ENCODE data around the gene TAMM41.
A peak's percentile ranks its signal among the peaks of the same experiment; 100 is the strongest.

Gene TAMM41

DNA sequence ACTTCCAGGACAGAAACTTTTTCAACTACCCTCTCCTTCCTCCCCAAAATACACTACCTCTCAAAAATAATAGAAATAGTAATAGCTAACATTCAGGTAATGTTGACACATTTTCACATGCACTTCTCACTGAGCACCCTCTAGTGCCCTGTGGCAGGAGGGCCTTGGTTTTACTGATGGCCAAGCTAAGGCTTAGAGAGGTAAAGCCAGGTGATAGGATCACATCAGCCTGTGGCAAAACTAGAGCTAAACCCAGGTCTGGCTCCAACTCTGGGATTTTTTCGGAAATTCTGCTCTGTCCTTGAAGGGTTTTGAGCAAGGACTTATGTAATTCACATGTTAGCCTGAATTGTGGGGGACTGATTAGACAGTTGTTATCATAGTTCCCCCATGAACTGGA is 922 bp upstream of the TAMM41 start:
- Histone ChIP-seq H3K36me3 (ENCODE audit: insufficient read depth, low read length) (peaks cover 5% of the 10 kb centered on the region; the same call in 1 of the 2 replicates), H3K4me3 (no peak overlapping the region), H3K9ac (ENCODE audit: insufficient read length) (no peak overlapping the region), H3K27ac (no peak overlapping the region), H3K9me3 (ENCODE audit: low read depth, low read length) (no peaks in the 10 kb centered on the region)
- no peak for DNase-seq (ENCODE audit: low read depth, low spot score)
- TF ChIP-seq FOXP2 (optimal IDR thresholded peaks at IDR 0.05; ENCODE audit: control extremely low read depth, extremely low read length, insufficient read depth) (no peak), EZH2 (IDR thresholded peaks at IDR 0.05) (no peak), POLR2AphosphoS5 (IDR thresholded peaks at IDR 0.05; ENCODE audit: borderline replicate concordance, low read depth, low read length) (no peak)

DNA sequence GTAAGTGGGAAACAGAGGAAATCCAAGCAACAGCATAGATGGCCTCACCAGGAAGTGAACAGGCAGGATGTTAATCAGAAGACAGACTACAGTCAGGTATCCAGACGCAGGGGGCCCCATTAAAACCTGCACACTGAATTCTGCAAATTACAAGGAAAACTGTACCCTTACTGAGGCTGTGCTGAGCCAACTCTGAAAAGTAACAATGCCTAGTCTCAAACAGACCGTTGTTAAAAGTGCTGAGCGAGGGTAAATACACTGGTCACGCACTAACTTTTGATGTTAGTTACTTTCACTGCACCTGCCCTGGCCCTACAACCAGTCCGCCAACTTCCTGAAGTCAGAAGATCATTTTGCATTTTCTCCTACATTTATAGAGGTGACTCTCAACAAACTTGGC is 1.0 kb downstream of the TAMM41 start:
- no peaks in the 10 kb centered on the region for H3K9me3 ChIP-seq (ENCODE audit: low read depth, low read length)
- no peak for DNase-seq (ENCODE audit: low read depth, low spot score)

DNA sequence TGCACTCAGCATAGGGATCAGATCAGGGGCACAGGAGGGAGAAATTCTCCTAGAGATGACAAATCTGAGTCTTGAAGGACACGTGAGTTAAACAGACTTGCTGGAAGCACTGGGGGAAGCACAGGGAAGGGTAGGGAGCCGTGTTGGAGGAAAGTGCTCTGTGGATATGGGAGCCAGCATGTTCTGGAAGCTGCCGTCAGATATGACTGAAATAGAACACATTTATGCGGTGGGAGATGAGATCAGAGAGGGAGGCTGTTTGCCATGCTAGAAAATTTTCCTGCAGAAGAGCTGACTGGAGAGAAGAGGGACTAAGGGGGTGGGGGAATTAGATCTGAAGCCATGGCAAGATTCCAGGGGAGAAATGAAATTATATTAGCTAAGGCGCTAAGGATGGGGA is 1.8 kb downstream of the TAMM41 start:
- Histone ChIP-seq H3K27ac (no peak overlapping the region), H3K4me3 (no peak overlapping the region), H3K9ac (ENCODE audit: insufficient read length) (no peak overlapping the region), H3K36me3 (ENCODE audit: insufficient read depth, low read length) (peaks cover 6% of the 10 kb centered on the region; the same call in 1 of the 2 replicates), H3K9me3 (ENCODE audit: low read depth, low read length) (no peaks in the 10 kb centered on the region)
- no peak for DNase-seq (ENCODE audit: low read depth, low spot score)
- TF ChIP-seq FOXP2 (optimal IDR thresholded peaks at IDR 0.05; ENCODE audit: control extremely low read depth, extremely low read length, insufficient read depth) (no peak), EZH2 (IDR thresholded peaks at IDR 0.05) (no peak), POLR2AphosphoS5 (IDR thresholded peaks at IDR 0.05; ENCODE audit: borderline replicate concordance, low read depth, low read length) (no peak)

More for the DNA sequence above, 1.0 kb downstream of the TAMM41 start:
- peak overlapping the region; percentile 82 for H3K9ac ChIP-seq (ENCODE audit: insufficient read length)
- H3K4me3 ChIP-seq = peak overlapping the region; percentile 90
- no peak overlapping the region for H3K27ac ChIP-seq
- peaks cover 6% of the 10 kb centered on the region; the same call in 1 of the 2 replicates for H3K36me3 ChIP-seq (ENCODE audit: insufficient read depth, low read length)
- no peak for TF ChIP-seq EZH2 (IDR thresholded peaks at IDR 0.05)
- TF ChIP-seq POLR2AphosphoS5 (IDR thresholded peaks at IDR 0.05; ENCODE audit: borderline replicate concordance, low read depth, low read length) = no peak
- TF ChIP-seq FOXP2 (optimal IDR thresholded peaks at IDR 0.05; ENCODE audit: control extremely low read depth, extremely low read length, insufficient read depth) = no peak

DNA sequence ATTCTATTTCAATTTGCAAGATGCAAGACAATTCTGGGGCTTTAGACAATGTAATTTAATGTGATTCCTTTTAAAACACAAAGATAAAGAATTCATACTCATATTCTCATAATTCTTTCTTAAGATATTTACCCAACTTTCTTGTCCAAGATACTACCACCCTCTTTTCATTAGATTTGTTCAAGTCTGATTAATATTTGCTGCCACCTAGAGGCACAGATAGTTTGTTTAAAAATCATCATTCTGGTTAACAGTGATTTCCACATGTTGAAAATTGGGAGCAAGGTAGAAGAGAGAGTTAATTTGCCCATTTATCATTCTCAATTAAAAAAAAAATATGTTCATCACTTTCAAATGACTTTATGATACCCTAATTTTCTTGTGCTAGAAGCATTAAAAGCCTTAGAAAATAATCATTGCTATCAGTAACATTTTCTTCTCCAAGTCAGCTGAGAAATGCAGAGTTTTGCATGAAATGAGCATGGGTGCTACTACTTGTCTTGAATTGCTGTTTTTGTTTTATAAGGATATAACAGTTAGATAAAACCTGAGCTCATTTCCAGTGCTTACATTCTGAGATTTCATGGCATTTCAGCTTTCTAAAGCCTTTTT is 11.6 kb downstream of the TAMM41 start:
- H3K9me3 ChIP-seq (ENCODE audit: low read depth, low read length) = no peaks in the 10 kb centered on the region
- H3K9ac ChIP-seq (ENCODE audit: insufficient read length) = no peak overlapping the region
- peaks cover 13% of the 10 kb centered on the region; the same call in 1 of the 2 replicates for H3K36me3 ChIP-seq (ENCODE audit: insufficient read depth, low read length)
- no peak for DNase-seq (ENCODE audit: low read depth, low spot score)
- no peak overlapping the region for H3K27ac ChIP-seq
- TF ChIP-seq POLR2AphosphoS5 (IDR thresholded peaks at IDR 0.05; ENCODE audit: borderline replicate concordance, low read depth, low read length) (no peak), EZH2 (IDR thresholded peaks at IDR 0.05) (no peak), FOXP2 (optimal IDR thresholded peaks at IDR 0.05; ENCODE audit: control extremely low read depth, extremely low read length, insufficient read depth) (no peak)
- H3K4me3 ChIP-seq = no peak overlapping the region

DNA sequence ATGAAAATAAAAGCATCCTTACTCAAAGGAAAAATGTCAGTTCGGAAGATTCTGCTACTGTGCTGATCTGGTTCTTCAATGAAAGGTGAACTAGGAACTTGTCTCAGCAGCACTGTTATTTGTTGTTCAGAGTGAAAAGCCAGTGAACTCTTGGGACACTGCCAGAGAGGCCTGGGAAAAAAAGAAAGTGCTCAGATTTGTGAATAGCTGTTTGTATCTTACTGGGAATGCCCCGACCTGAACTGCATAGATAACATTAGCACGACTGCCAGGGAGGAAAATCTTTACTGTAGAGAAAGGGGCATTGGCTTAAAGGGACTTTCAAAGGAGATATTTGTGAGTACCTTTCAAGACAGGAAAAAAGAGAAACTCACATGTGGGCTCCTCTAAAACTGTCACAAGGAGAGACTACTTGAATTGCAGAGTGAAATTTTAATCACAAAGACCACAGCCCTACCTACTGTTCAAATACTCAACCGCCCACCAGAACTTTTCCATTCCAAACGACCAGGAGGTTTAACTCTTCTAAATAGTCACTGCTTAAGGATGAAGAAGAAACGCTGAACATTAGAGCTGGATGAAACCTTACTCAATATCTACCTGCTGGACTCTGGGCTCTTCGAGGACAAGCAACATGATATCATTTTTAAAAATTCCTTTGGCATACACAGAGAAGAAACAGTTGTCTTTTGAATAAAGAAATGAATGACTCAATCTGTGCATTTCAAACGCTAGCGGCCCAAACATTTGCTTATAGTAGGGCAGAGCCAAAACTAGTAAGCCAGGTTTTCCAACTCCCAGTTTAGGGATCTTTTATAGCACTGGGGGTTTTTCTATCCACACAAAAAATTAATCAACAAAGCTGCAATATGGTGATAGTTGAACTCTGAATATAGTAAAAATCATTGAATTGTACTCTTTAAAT is 13.4 kb downstream of the TAMM41 start:
- no peak for DNase-seq (ENCODE audit: low read depth, low spot score)
- Histone ChIP-seq H3K4me3 (no peak overlapping the region), H3K27ac (no peak overlapping the region), H3K9me3 (ENCODE audit: low read depth, low read length) (no peaks in the 10 kb centered on the region), H3K36me3 (ENCODE audit: insufficient read depth, low read length) (peaks cover 7% of the 10 kb centered on the region; the same call in 1 of the 2 replicates), H3K9ac (ENCODE audit: insufficient read length) (no peak overlapping the region)
- TF ChIP-seq FOXP2 (optimal IDR thresholded peaks at IDR 0.05; ENCODE audit: control extremely low read depth, extremely low read length, insufficient read depth) (no peak), EZH2 (IDR thresholded peaks at IDR 0.05) (no peak), POLR2AphosphoS5 (IDR thresholded peaks at IDR 0.05; ENCODE audit: borderline replicate concordance, low read depth, low read length) (no peak)

DNA sequence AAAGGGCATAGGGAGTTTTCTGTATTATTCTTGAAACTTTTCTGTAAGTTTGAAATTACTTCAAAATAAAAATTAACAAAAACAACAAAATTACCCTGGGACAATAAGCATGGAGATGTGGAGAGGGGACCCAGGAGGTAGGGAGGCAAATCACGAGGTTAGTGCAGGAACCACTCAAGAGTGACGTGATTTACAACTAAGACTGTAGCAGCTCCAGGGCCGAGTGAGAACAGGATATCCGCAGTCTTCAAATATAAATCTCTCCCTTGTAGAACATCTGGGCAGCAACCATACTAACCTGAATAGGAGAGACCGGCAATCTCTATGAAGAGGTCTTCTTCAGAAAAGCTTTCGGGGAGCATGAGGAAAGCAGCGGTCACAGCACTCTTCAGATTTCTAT is 17.3 kb downstream of the TAMM41 start:
- no peak for DNase-seq (ENCODE audit: low read depth, low spot score)
- no peak overlapping the region for H3K9ac ChIP-seq (ENCODE audit: insufficient read length)
- TF ChIP-seq EZH2 (IDR thresholded peaks at IDR 0.05) (no peak), FOXP2 (optimal IDR thresholded peaks at IDR 0.05; ENCODE audit: control extremely low read depth, extremely low read length, insufficient read depth) (no peak), POLR2AphosphoS5 (IDR thresholded peaks at IDR 0.05; ENCODE audit: borderline replicate concordance, low read depth, low read length) (no peak)
- H3K27ac ChIP-seq = no peak overlapping the region
- no peak overlapping the region for H3K4me3 ChIP-seq
- H3K36me3 ChIP-seq (ENCODE audit: insufficient read depth, low read length) = peaks cover 9% of the 10 kb centered on the region; the same call in 1 of the 2 replicates
- H3K9me3 ChIP-seq (ENCODE audit: low read depth, low read length) = no peaks in the 10 kb centered on the region

DNA sequence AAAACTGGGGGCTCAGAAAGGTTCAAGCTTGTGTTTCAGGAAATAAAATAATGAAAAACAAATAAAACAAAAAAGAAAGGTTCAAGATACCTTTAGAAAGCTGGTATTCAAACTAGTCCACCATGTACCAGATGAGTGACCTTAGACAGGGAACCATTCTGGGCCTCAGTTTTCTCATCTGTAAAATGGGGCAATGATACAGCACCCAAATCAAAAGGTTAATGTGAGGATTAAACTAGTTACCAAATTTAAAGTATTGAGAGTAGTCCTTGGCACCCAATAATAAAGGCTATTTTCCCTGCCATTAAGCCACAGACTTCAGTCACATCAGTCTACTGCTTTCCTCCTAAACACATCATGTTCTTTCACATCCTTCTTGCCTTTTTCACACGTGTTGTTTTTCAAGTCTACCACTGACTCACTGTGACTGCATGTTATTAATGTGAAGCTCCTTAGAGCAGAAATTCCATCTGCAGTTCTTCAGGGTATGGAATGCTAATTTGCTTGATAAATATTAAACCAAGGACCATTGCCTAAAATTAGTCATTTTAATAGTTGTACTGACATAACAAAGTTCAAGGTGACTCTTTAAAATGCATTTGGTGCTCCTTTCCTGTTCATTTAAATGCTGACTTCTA is 19.9 kb downstream of the TAMM41 start:
- Histone ChIP-seq H3K36me3 (ENCODE audit: insufficient read depth, low read length) (peaks cover 9% of the 10 kb centered on the region; the same call in 1 of the 2 replicates), H3K9me3 (ENCODE audit: low read depth, low read length) (no peaks in the 10 kb centered on the region), H3K4me3 (no peak overlapping the region), H3K9ac (ENCODE audit: insufficient read length) (no peak overlapping the region), H3K27ac (no peak overlapping the region)
- TF ChIP-seq FOXP2 (optimal IDR thresholded peaks at IDR 0.05; ENCODE audit: control extremely low read depth, extremely low read length, insufficient read depth) = no peak
- TF ChIP-seq POLR2AphosphoS5 (IDR thresholded peaks at IDR 0.05; ENCODE audit: borderline replicate concordance, low read depth, low read length) = no peak
- no peak for TF ChIP-seq EZH2 (IDR thresholded peaks at IDR 0.05)
- DNase-seq (ENCODE audit: low read depth, low spot score) = no peak

DNA sequence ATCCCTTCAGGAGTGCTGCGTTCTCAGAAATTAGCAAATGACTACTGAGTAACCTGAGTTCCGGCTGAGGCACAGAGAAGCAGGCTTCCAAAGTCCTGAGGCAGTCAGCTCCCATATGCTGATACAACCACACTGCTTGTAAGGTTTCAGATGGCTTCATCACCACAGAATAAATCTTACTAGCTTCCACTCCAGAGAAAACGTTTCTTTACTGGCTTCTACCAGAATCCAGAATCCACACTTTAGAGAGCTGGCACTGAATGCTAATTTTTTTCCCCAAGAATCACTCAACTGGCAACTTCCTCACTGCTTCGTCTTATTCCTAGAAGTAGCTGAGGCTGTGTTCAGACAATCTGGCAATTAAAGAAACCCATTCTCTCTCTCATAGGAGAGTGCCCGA is 21.4 kb downstream of the TAMM41 start:
- Histone ChIP-seq H3K9ac (ENCODE audit: insufficient read length) (no peak overlapping the region), H3K36me3 (ENCODE audit: insufficient read depth, low read length) (peaks cover 9% of the 10 kb centered on the region; the same call in 1 of the 2 replicates)
- TF ChIP-seq FOXP2 (optimal IDR thresholded peaks at IDR 0.05; ENCODE audit: control extremely low read depth, extremely low read length, insufficient read depth) (no peak), POLR2AphosphoS5 (IDR thresholded peaks at IDR 0.05; ENCODE audit: borderline replicate concordance, low read depth, low read length) (no peak), EZH2 (IDR thresholded peaks at IDR 0.05) (no peak)

More for the DNA sequence above, 21.4 kb downstream of the TAMM41 start:
- Histone ChIP-seq H3K27ac (no peak overlapping the region), H3K9me3 (ENCODE audit: low read depth, low read length) (no peaks in the 10 kb centered on the region), H3K4me3 (no peak overlapping the region)
- no peak for DNase-seq (ENCODE audit: low read depth, low spot score)
